SK-N-SH (cell line): Measurements from ENCODE around the gene TNRC6A. TPM values are rescaled to one million over a fixed set of nuclear protein-coding genes. Genes with fewer than 3 reads are reported as not detected.

Experiments used
- CTCF ChIA-PET: fragments of 300-600, 350-600 bp; formaldehyde crosslinking; extraction: SDS; loops from one replicate; lab custom pipeline; 2021; lab: Yijun Ruan, JAX
- POLR2A ChIA-PET: fragments of 350-600 bp; sonication (Branson Sonifier 250); formaldehyde crosslinking; extraction: SDS; loops from one replicate; lab custom pipeline; 2020; ENCODE audit warnings: antibody characterized with exemption, inconsistent platforms; lab: Yijun Ruan, JAX
- DNase-seq: peaks from one replicate; pipeline ENCODE4 v3.0.0; 2012
- H2AFZ ChIP-seq: fragments of 200-600 bp; sonication (generic); 2 replicates; pipeline ENCODE4 v1.8.1; 2016; ENCODE audit warnings: antibody characterized with exemption, mild to moderate bottlenecking, low read depth
- H3F3A ChIP-seq: fragments of 200-600 bp; sonication (generic); replicated peaks from 2 replicates; pipeline ENCODE3; 2016; ENCODE audit warnings: antibody characterized with exemption, mild to moderate bottlenecking; ENCODE audit not compliant: insufficient read depth
- H3K27ac ChIP-seq, 2 experiments: fragments of 200-500 bp in 1 of 2; fragments of 200-600 bp in 1 of 2; sonication (Bioruptor generic) in 1 of 2; sonication (generic), shearing (Covaris generic) in 1 of 2; 2 replicates each; pipeline versions ENCODE4 v1.5.1 to v1.6.1; 2014 to 2016; ENCODE audit warnings: low read depth in 2 of 2, inconsistent platforms in 1 of 2, low read length in 1 of 2, mild to moderate bottlenecking in 1 of 2, mixed read lengths in 1 of 2
- H3K27me3 ChIP-seq: fragments of 200-600 bp; sonication (generic), shearing (Covaris generic); 2 replicates; pipeline ENCODE4 v1.6.1; 2016; ENCODE audit warnings: mixed run types; ENCODE audit not compliant: insufficient read depth
- H3K36me3 ChIP-seq, 2 experiments: fragments of 200-500 bp in 1 of 2; fragments of 200-600 bp in 1 of 2; sonication (Bioruptor generic) in 1 of 2; sonication (generic) in 1 of 2; replicated peaks in 1 of 2; 2 replicates each; pipeline versions ENCODE3 to v1.5.1; 2014 to 2016; ENCODE audit warnings: low read length in 1 of 2, mild to moderate bottlenecking in 1 of 2; ENCODE audit not compliant: insufficient read depth in 2 of 2, control insufficient read depth in 1 of 2
- H3K4me1 ChIP-seq, 2 experiments: fragments of 200-500 bp in 1 of 2; fragments of 200-600 bp in 1 of 2; sonication (Bioruptor generic) in 1 of 2; sonication (generic), shearing (Covaris generic) in 1 of 2; 2 replicates each; pipeline versions ENCODE4 v1.5.1 to v1.6.1; 2014 to 2016; ENCODE audit warnings: low read depth in 1 of 2, low read length in 1 of 2, mixed run types in 1 of 2; ENCODE audit not compliant: insufficient read depth in 2 of 2, control insufficient read depth in 1 of 2
- H3K4me2 ChIP-seq: fragments of 200-600 bp; sonication (generic), shearing (Covaris generic); 2 replicates; pipeline ENCODE4 v1.6.1; 2017; ENCODE audit warnings: mixed run types
- H3K4me3 ChIP-seq, 2 experiments: fragments of 200-500 bp in 1 of 2; fragments of 200-600 bp in 1 of 2; sonication (Bioruptor generic) in 1 of 2; sonication (generic), shearing (Covaris generic) in 1 of 2; 2 replicates each; pipeline versions ENCODE4 v1.5.1 to v1.8.1; 2014 to 2016; ENCODE audit warnings: low read depth in 2 of 2, inconsistent platforms in 1 of 2, low read length in 1 of 2, mild to moderate bottlenecking in 1 of 2, mixed read lengths in 1 of 2, moderate library complexity in 1 of 2
- H3K79me2 ChIP-seq: fragments of 200-600 bp; sonication (generic); 2 replicates; pipeline ENCODE4 v1.8.1; 2017; ENCODE audit warnings: mild to moderate bottlenecking; ENCODE audit not compliant: insufficient read depth
- H3K9ac ChIP-seq: fragments of 200-600 bp; sonication (generic); 2 replicates; pipeline ENCODE4 v1.6.1; 2017; ENCODE audit warnings: mixed run types
- H3K9me2 ChIP-seq: fragments of 200-600 bp; sonication (generic); 2 replicates; pipeline ENCODE4 v1.6.1; 2017; ENCODE audit warnings: mixed run types
- H3K9me3 ChIP-seq: fragments of 200-600 bp; sonication (generic); 2 replicates; pipeline ENCODE4 v1.6.1; 2017; ENCODE audit warnings: mixed run types, mild to moderate bottlenecking, moderate library complexity
- H4K20me1 ChIP-seq: fragments of 200-600 bp; sonication (generic); 2 replicates; pipeline ENCODE4 v1.6.1; 2017; ENCODE audit warnings: mild to moderate bottlenecking, mixed run types; ENCODE audit not compliant: insufficient read depth
- EP300 ChIP-seq, 2 experiments: IDR thresholded peaks; 2 replicates each; pipeline versions ENCODE4 v1.4.0 to v1.6.1; 2012; ENCODE audit warnings: borderline replicate concordance in 1 of 2, low read depth in 1 of 2, low read length in 1 of 2
- EZH2phosphoT487 ChIP-seq: fragments of 200-600 bp; sonication (generic); IDR thresholded peaks from 2 replicates; pipeline ENCODE4 v1.6.1; 2017; ENCODE audit warnings: low read depth, mixed run types, mild to moderate bottlenecking, antibody characterized with exemption, moderate library complexity, borderline replicate concordance
- FOXJ3 ChIP-seq: sonication (generic); formaldehyde crosslinking; IDR thresholded peaks from 2 replicates; pipeline ENCODE4 v1.5.1; 2020; ENCODE audit warnings: mild to moderate bottlenecking, missing genetic modification reagents
- FOXM1 ChIP-seq: IDR thresholded peaks from 2 replicates; pipeline ENCODE4 v1.4.0; 2012; ENCODE audit warnings: low read depth, mild to moderate bottlenecking
- GABPA ChIP-seq: IDR thresholded peaks from 2 replicates; pipeline ENCODE4 v1.4.0; 2012; ENCODE audit warnings: low read depth, mild to moderate bottlenecking
- GATA2 ChIP-seq: sonication (generic); formaldehyde crosslinking; IDR thresholded peaks from 2 replicates; pipeline ENCODE4 v1.5.0; 2020; ENCODE audit warnings: mild to moderate bottlenecking, missing genetic modification reagents
- JUND ChIP-seq: IDR thresholded peaks from 2 replicates; pipeline ENCODE4 v1.4.0; 2012
- MEF2A ChIP-seq: IDR thresholded peaks from 2 replicates; pipeline ENCODE4 v1.4.0; 2012; ENCODE audit warnings: low read depth, borderline replicate concordance
- NFIC ChIP-seq: IDR thresholded peaks from 2 replicates; pipeline ENCODE4 v1.4.0; 2012; ENCODE audit warnings: borderline replicate concordance
- NRF1 ChIP-seq: IDR thresholded peaks from 2 replicates; pipeline ENCODE4 v1.6.1; 2012; ENCODE audit warnings: low read depth, mild to moderate bottlenecking, low read length
- POLR2AphosphoS5 ChIP-seq: IDR thresholded peaks from 2 replicates; pipeline ENCODE4 v1.6.1; 2012; ENCODE audit warnings: low read depth, low read length
- RAD21 ChIP-seq: IDR thresholded peaks from 2 replicates; pipeline ENCODE4 v1.6.1; 2012; ENCODE audit warnings: mild to moderate bottlenecking, low read length
- RCOR1 ChIP-seq: fragments of 150-350 bp; IDR thresholded peaks from 2 replicates; pipeline ENCODE4 v1.6.1; 2017; ENCODE audit warnings: antibody characterized with exemption, low read length
- SMC3 ChIP-seq: IDR thresholded peaks from 2 replicates; pipeline ENCODE4 v1.6.1; 2012; ENCODE audit warnings: low read depth, low read length, improper control_type of control experiment
- TEAD4 ChIP-seq: IDR thresholded peaks from 2 replicates; pipeline ENCODE4 v1.4.0; 2012; ENCODE audit warnings: mild to moderate bottlenecking, borderline replicate concordance; ENCODE audit not compliant: insufficient read depth
- YY1 ChIP-seq: IDR thresholded peaks from 2 replicates; pipeline ENCODE4 v1.4.0; 2012; ENCODE audit warnings: low read depth, mild to moderate bottlenecking
- WGBS: methylation state at CpG from one replicate; pipeline ENCODE4 v1.1.6; 2017; ENCODE audit warnings: low lambda C conversion rate; 5-methylcytosine and 5-hydroxymethylcytosine counted together
- polyA plus RNA-seq, 3 experiments: library from polyadenylated mRNA; depleted of rRNA; stranded (reverse); fragments of >200 nt; gene quantifications; 2 replicates each; pipeline ENCODE4 v1.2.3, GENCODE V29; 2012
- TF ChIP-seq, protein P1 (sequence below): fragments of 150-350 bp; IDR thresholded peaks from 2 replicates; pipeline ENCODE4 v1.6.1; 2017; ENCODE audit warnings: antibody characterized with exemption, low read length, low read depth, borderline replicate concordance
- TF ChIP-seq, protein P2 (sequence below): IDR thresholded peaks from 2 replicates; pipeline ENCODE4 v1.4.0; 2012; ENCODE audit warnings: low read depth
- TF ChIP-seq, protein P3 (sequence below): fragments of 150-350 bp; IDR thresholded peaks from 2 replicates; pipeline ENCODE4 v1.6.1; 2016; ENCODE audit warnings: mild to moderate bottlenecking, low read depth, low read length
- TF ChIP-seq, protein P4 (sequence below): IDR thresholded peaks from 2 replicates; pipeline ENCODE4 v1.4.0; 2012; ENCODE audit warnings: low read depth, borderline replicate concordance
- TF ChIP-seq, protein P5 (sequence below): IDR thresholded peaks from 2 replicates; pipeline ENCODE4 v1.6.1; 2012; ENCODE audit warnings: mild to moderate bottlenecking, low read depth, low read length, moderate library complexity
- TF ChIP-seq, protein P6 (sequence below): fragments of 200-600 bp; sonication (generic); IDR thresholded peaks from 2 replicates; pipeline ENCODE4 v1.6.1; 2017; ENCODE audit warnings: antibody characterized with exemption, mild to moderate bottlenecking, moderate library complexity

The TNRC6A gene
- polyA plus RNA-seq, 1 of the 3 experiments (the other 2 are of a cell fraction): 32.5 TPM

DNA sequence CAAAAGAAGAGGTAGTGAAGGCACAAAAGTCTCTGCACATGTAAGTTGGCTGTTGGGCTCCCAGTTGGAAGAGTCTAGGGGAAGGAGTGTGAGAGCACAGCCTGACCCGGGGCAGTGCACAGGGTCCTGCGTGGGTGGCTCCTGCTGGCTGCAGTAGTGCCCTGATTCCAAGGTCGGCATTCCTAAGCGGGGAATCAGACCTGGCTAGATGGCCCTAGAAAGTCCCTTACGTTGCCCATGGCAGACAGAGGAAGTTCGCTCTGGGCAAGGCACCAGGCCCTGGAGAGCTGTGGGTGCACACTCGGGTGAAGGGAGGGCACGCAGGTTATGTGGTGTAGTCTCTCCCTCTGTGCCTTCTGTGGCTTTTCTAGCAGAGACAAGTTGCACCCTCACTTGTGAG is 93.5 kb downstream of the TNRC6A start (continued):
- TF ChIP-seq GABPA (no peak), TEAD4 (no peak)
- TF ChIP-seq, protein P1, sequence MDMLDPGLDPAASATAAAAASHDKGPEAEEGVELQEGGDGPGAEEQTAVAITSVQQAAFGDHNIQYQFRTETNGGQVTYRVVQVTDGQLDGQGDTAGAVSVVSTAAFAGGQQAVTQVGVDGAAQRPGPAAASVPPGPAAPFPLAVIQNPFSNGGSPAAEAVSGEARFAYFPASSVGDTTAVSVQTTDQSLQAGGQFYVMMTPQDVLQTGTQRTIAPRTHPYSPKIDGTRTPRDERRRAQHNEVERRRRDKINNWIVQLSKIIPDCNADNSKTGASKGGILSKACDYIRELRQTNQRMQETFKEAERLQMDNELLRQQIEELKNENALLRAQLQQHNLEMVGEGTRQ: no peak

DNA sequence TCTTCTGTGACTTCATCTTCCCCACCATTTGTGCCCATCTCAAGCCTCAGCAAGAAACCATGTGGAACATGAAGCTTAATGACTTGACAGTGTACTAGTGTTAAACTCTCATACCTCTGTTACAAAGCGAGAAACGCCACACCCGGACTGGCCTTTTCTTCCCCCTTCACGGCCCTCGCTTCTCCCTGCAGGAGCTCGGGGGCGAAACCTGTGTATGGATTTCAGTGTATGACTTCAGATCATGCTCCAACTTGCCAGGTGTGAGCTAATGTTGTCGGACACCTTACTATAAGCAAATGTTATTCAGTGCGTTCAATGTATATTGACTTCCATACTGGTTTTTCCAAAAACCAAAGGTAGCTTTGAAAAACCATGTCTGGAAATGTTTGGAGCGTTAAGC is 96.2 kb downstream of the TNRC6A start:
- 97% methylated on average over 10 of the region's 10 CpGs for whole genome bisulfite sequencing
- no peaks in the 10 kb centered on the region for H3K9me3 ChIP-seq
- H2AFZ ChIP-seq: no peak overlapping the region
- H3K79me2 ChIP-seq: no peaks in the 10 kb centered on the region
- ChIA-PET CTCF (interaction anchor here (0.5 to 1.0 kb wide), 3 partner anchors 12 to 309 kb away, joined by 3 to 4 read pairs (median 3); no protein-coding TSS in a partner anchor), POLR2A (interaction anchor here (0.7 kb wide), 1 partner anchor 281 kb away, joined by 3 read pairs; no protein-coding TSS in a partner anchor)
- H4K20me1 ChIP-seq: no peaks in the 10 kb centered on the region
- peaks cover 0 to 12% of the 10 kb centered on the region in 2 experiments; a peak in 1 of 4 replicates for H3K4me1 ChIP-seq
- H3K4me3 ChIP-seq: no peak overlapping the region
- TF ChIP-seq, protein P2, sequence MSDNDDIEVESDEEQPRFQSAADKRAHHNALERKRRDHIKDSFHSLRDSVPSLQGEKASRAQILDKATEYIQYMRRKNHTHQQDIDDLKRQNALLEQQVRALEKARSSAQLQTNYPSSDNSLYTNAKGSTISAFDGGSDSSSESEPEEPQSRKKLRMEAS: no peak
- TF ChIP-seq, protein P3, sequence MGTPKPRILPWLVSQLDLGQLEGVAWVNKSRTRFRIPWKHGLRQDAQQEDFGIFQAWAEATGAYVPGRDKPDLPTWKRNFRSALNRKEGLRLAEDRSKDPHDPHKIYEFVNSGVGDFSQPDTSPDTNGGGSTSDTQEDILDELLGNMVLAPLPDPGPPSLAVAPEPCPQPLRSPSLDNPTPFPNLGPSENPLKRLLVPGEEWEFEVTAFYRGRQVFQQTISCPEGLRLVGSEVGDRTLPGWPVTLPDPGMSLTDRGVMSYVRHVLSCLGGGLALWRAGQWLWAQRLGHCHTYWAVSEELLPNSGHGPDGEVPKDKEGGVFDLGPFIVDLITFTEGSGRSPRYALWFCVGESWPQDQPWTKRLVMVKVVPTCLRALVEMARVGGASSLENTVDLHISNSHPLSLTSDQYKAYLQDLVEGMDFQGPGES: no peak
- TF ChIP-seq FOXJ3 (CRISPR knock-in tag) (no peak), RAD21 (no peak), RCOR1 (no peak), FOXM1 (no peak), EZH2phosphoT487 (no peak), NRF1 (no peak), TEAD4 (no peak), EP300 (IDR thresholded peaks at IDR 0.05; ENCODE audit: borderline replicate concordance in 1 of 2, low read depth in 1 of 2, low read length in 1 of 2) (no peak), GATA2 (no peak), SMC3 (no peak), MEF2A (no peak), YY1 (no peak), NFIC (no peak), JUND (no peak), POLR2AphosphoS5 (no peak)
- TF ChIP-seq, protein P4, sequence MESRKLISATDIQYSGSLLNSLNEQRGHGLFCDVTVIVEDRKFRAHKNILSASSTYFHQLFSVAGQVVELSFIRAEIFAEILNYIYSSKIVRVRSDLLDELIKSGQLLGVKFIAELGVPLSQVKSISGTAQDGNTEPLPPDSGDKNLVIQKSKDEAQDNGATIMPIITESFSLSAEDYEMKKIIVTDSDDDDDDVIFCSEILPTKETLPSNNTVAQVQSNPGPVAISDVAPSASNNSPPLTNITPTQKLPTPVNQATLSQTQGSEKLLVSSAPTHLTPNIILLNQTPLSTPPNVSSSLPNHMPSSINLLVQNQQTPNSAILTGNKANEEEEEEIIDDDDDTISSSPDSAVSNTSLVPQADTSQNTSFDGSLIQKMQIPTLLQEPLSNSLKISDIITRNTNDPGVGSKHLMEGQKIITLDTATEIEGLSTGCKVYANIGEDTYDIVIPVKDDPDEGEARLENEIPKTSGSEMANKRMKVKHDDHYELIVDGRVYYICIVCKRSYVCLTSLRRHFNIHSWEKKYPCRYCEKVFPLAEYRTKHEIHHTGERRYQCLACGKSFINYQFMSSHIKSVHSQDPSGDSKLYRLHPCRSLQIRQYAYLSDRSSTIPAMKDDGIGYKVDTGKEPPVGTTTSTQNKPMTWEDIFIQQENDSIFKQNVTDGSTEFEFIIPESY: no peak
- TF ChIP-seq, protein P5, sequence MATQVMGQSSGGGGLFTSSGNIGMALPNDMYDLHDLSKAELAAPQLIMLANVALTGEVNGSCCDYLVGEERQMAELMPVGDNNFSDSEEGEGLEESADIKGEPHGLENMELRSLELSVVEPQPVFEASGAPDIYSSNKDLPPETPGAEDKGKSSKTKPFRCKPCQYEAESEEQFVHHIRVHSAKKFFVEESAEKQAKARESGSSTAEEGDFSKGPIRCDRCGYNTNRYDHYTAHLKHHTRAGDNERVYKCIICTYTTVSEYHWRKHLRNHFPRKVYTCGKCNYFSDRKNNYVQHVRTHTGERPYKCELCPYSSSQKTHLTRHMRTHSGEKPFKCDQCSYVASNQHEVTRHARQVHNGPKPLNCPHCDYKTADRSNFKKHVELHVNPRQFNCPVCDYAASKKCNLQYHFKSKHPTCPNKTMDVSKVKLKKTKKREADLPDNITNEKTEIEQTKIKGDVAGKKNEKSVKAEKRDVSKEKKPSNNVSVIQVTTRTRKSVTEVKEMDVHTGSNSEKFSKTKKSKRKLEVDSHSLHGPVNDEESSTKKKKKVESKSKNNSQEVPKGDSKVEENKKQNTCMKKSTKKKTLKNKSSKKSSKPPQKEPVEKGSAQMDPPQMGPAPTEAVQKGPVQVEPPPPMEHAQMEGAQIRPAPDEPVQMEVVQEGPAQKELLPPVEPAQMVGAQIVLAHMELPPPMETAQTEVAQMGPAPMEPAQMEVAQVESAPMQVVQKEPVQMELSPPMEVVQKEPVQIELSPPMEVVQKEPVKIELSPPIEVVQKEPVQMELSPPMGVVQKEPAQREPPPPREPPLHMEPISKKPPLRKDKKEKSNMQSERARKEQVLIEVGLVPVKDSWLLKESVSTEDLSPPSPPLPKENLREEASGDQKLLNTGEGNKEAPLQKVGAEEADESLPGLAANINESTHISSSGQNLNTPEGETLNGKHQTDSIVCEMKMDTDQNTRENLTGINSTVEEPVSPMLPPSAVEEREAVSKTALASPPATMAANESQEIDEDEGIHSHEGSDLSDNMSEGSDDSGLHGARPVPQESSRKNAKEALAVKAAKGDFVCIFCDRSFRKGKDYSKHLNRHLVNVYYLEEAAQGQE: no peak
- TF ChIP-seq, protein P6, sequence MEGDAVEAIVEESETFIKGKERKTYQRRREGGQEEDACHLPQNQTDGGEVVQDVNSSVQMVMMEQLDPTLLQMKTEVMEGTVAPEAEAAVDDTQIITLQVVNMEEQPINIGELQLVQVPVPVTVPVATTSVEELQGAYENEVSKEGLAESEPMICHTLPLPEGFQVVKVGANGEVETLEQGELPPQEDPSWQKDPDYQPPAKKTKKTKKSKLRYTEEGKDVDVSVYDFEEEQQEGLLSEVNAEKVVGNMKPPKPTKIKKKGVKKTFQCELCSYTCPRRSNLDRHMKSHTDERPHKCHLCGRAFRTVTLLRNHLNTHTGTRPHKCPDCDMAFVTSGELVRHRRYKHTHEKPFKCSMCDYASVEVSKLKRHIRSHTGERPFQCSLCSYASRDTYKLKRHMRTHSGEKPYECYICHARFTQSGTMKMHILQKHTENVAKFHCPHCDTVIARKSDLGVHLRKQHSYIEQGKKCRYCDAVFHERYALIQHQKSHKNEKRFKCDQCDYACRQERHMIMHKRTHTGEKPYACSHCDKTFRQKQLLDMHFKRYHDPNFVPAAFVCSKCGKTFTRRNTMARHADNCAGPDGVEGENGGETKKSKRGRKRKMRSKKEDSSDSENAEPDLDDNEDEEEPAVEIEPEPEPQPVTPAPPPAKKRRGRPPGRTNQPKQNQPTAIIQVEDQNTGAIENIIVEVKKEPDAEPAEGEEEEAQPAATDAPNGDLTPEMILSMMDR: no peak
- no peaks in the 10 kb centered on the region for H3K27me3 ChIP-seq
- no peaks in the 10 kb centered on the region for H3K9me2 ChIP-seq
- H3K9ac ChIP-seq: no peak overlapping the region
- DNase-seq: no peak
- H3F3A ChIP-seq: no peaks in the 10 kb centered on the region
- H3K27ac ChIP-seq: no peak overlapping the region
- H3K36me3 ChIP-seq: peaks cover 32 to 59% of the 10 kb centered on the region in 2 experiments
- no peak overlapping the region for H3K4me2 ChIP-seq
